Measurements from ENCODE around the gene WDR48. TPM values are rescaled to one million over a fixed set of nuclear protein-coding genes. Genes with fewer than 3 reads are reported as not detected.

The WDR48 gene
- total RNA-seq (2022): 30.7 and 34.1 TPM in 2 replicates
- percentile 76 among the genes with signal in this experiment for Bru-seq, nascent RNA
- BruChase-seq, experiment 1, labeled RNA remaining after a 6-hour chase: percentile 75 among the genes with signal in this experiment
- percentile 71 among the genes with signal in this experiment for BruChase-seq, experiment 2, labeled RNA remaining after a 2-hour chase
- long read RNA-seq, transcript WDR48-201 (19 exons, 3,707 nt): major isoform, 28 of 31 reads
- long read RNA-seq, partial matches to known transcripts: 1 of 31 reads
- long read RNA-seq, other reads (novel, unspliced or antisense): 2 of 31 reads

- CTCF ChIA-PET: no interaction called here
- Mint-ChIP-seq H3K4me3 (ENCODE audit: low read depth, unreplicated experiment) (peak within 1 kb of the TSS; percentile 94), H3K36me3 (ENCODE audit: insufficient read depth, unreplicated experiment) (peaks cover 20% of the 10 kb centered on the region), H3K27ac (ENCODE audit: unreplicated experiment) (peak within 1 kb of the TSS; percentile 99), H3K9me3 (ENCODE audit: low read depth, unreplicated experiment) (no peaks in the 10 kb centered on the region), H3K4me1 (ENCODE audit: low read depth, unreplicated experiment) (peaks cover 13% of the 10 kb centered on the region), H3K27me3 (ENCODE audit: unreplicated experiment) (peaks cover 8% of the 10 kb centered on the region)
- no TSS peak for BruUV-seq (replicated peaks)
- intact Hi-C loops (cut with micrococcal nuclease; ENCODE audit: unreplicated experiment): no loop called here
- DNase-seq: peak; percentile 90
- no peak for TF ChIP-seq CTCF (IDR thresholded peaks at IDR 0.05; ENCODE audit: unreplicated experiment)
Measured at GRCh38 chr3:39051649-39052561, at the start of gene WDR48, which contains the start of gene SCN11A. Gene WDR48, plus strand, starts transcription at chr3:39052016. Its CDS starts 10 bp downstream, at chr3:39052026. Gene SCN11A, minus strand, starts transcription at chr3:39051944. Its CDS starts 101,582 bp downstream, at chr3:38950362.

- H3K27me3 Mint-ChIP-seq (ENCODE audit: unreplicated experiment): no peaks in the 10 kb centered on the region
- no peaks in the 10 kb centered on the region for H3K9me3 Mint-ChIP-seq (ENCODE audit: low read depth, unreplicated experiment)
- H3K4me3 Mint-ChIP-seq (ENCODE audit: low read depth, unreplicated experiment): no peak overlapping the region
- intact Hi-C loops (cut with micrococcal nuclease; ENCODE audit: unreplicated experiment): loop anchor here (10.0 kb wide), 2 partner anchors 340 to 480 kb away; no protein-coding TSS in a partner anchor
- peaks cover 15% of the 10 kb centered on the region for H3K4me1 Mint-ChIP-seq (ENCODE audit: low read depth, unreplicated experiment)
- no peak for TF ChIP-seq CTCF (IDR thresholded peaks at IDR 0.05; ENCODE audit: unreplicated experiment)
- CTCF ChIA-PET: no interaction called here
- H3K36me3 Mint-ChIP-seq (ENCODE audit: insufficient read depth, unreplicated experiment): no peaks in the 10 kb centered on the region
- DNase-seq: no peak
- no TSS peak for BruUV-seq (replicated peaks)
- H3K27ac Mint-ChIP-seq (ENCODE audit: unreplicated experiment): no peak overlapping the region
Measured at GRCh38 chr3:39005295-39005694, 46.5 kb upstream of the WDR48 start.

- H3K27me3 Mint-ChIP-seq (ENCODE audit: unreplicated experiment): no peaks in the 10 kb centered on the region
- CTCF ChIA-PET: no interaction called here
- intact Hi-C loops (cut with micrococcal nuclease; ENCODE audit: unreplicated experiment): no loop called here
- no peaks in the 10 kb centered on the region for H3K9me3 Mint-ChIP-seq (ENCODE audit: low read depth, unreplicated experiment)
- H3K4me3 Mint-ChIP-seq (ENCODE audit: low read depth, unreplicated experiment): no peak overlapping the region
- no TSS peak for BruUV-seq (replicated peaks)
- no peaks in the 10 kb centered on the region for H3K36me3 Mint-ChIP-seq (ENCODE audit: insufficient read depth, unreplicated experiment)
- DNase-seq: no peak
- no peaks in the 10 kb centered on the region for H3K4me1 Mint-ChIP-seq (ENCODE audit: low read depth, unreplicated experiment)
- no peak overlapping the region for H3K27ac Mint-ChIP-seq (ENCODE audit: unreplicated experiment)
- TF ChIP-seq CTCF (IDR thresholded peaks at IDR 0.05; ENCODE audit: unreplicated experiment): no peak
Measured at GRCh38 chr3:39011191-39011736, 40.6 kb upstream of the WDR48 start.

- Mint-ChIP-seq H3K27me3 (ENCODE audit: unreplicated experiment) (peaks cover 13% of the 10 kb centered on the region), H3K4me3 (ENCODE audit: low read depth, unreplicated experiment) (no peak overlapping the region), H3K36me3 (ENCODE audit: insufficient read depth, unreplicated experiment) (no peaks in the 10 kb centered on the region), H3K27ac (ENCODE audit: unreplicated experiment) (no peak overlapping the region), H3K9me3 (ENCODE audit: low read depth, unreplicated experiment) (no peaks in the 10 kb centered on the region), H3K4me1 (ENCODE audit: low read depth, unreplicated experiment) (no peaks in the 10 kb centered on the region)
- no peak for TF ChIP-seq CTCF (IDR thresholded peaks at IDR 0.05; ENCODE audit: unreplicated experiment)
- BruUV-seq (replicated peaks): no TSS peak
- no peak for DNase-seq
- CTCF ChIA-PET: no interaction called here
- intact Hi-C loops (cut with micrococcal nuclease; ENCODE audit: unreplicated experiment): no loop called here
Measured at GRCh38 chr3:39013289-39013688, 38.5 kb upstream of the WDR48 start.

All from Calu3 (cell line).